GF-D8 (cell line): ENCODE measurements around the gene CWF19L1.
A peak's percentile ranks its signal among the peaks of the same experiment; 100 is the strongest.
"Not testable (repeated sequence)": the region's sequence is repeated elsewhere in the genome, so short reads cannot be mapped to it uniquely, and the experiment has no call there.

ENCODE experiments used
- DNase-seq: peaks from one replicate; lab custom pipeline; 2025; lab: John Stamatoyannopoulos, UW

The CWF19L1 gene

DNA sequence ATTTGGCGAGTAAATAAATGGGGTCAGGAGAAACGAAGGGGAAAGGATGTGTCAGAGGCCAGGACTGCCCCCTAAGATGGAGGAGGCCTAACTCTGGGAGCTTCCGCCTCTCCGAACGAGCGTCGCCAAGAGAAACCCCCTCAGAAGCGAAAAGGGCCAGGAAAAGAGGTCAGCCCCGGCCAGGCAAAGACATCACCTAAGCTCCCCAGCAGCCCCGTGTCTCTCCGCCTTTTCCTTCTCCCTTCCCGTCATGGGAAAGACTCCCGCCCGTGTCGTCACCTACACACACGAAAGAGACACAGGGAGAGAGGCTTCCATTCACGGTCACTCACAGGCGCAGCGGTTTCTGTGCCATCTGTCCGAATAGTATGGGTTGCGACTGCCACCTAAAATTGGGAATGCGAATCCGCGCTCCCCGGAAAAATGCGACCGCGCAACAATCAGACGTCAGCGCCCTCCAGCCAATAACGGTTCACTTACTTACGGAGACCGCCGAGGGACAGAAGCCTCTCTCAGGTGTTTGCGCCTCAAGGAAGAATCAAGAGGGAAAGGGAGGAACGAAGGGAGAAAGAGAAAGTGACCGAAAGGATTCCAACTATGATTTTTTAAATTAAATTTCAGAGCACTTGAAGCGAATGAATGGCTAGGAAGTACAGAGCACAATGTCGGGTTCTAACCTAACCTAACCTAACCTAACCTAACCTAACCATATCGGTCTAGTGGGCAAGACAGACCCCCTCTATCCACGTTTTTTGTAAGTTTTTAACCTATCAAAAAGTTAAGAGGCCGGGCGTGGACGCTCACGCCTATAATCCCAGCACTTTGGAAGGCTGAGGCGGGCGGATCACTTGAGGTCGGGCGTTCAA lies at the start of gene CWF19L1:
Gene CWF19L1 (minus strand): TSS at position 400 of the 866 bp plus-strand sequence. CDS start 45 bp downstream, at position 355.
- peak; percentile 53 for DNase-seq

DNA sequence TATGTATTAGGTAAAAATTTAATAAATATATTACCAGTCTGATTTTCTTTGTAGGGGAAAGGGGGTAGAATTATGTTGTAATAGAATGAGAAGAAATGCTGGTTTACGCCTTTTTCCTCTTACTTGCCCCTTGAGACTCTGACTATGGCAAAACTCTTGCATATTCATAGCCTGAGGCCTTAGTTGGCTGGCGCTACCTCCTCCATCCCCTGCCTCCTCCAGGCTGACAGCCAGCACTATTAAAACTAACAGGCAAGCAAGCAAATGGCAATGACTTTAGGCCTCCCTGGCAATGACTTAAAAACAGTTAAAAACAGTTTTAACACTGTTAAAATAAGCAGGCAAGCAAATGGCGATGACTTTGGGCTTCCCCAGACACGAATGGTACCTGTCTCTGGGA lies 48.2 kb upstream of the CWF19L1 start:
- no peak for DNase-seq

DNA sequence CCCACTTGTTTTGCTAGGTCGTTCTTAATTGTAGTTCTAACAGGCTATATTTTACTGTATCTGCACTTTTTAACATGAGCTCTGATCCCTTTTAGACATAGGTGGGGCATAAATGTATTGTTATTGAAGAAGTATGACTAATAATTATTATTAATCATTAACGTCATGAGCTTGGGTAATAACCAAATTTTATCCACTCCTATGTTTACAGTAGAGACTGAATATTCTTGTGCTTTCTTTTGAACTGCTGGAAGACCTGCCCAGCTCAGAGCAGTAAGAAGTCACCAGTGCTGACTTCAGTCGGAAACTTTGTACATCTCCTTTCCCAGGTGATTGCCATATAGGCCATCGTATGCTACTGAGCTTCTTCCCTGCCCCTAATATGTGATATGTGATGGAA lies 43.9 kb upstream of the CWF19L1 start:
- DNase-seq = no peak

DNA sequence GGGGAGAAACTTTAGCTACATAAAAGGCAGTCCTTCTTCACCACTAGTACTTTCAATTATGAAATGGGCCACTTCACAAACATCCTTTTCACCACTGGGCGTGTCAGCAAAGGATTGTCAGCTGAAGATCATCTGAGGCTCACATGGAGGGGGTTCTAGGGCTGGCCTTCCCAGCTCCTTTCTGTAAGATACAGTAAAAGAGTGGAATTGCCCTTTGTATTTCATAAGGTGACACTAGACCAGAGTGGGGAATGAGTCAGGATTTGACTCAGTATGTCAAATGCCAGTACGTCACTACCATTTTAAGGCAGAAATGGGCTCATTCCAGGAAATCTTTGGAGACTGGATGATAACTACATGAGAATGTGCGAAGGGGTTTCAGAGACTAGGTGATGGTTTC lies 40.2 kb upstream of the CWF19L1 start:
- DNase-seq = no peak

DNA sequence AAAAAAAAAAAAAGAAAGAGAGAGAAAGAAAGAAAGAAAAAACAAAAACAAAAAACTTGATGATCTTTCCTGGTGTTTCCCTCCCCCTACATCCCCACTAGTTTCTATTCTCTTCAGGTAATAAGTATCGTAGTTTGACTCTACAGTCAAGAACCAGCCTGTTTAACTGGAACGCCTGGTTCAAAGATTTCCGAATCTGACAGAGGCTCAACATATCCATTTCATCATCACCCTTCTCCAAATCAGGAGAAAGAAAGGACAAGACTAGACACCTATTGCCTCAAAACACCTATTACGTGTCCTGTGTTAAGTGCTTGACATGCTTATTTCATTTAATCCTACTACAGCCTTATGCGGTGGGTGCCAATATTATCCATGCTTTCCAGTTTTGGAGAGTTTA lies 39.4 kb upstream of the CWF19L1 start:
- no peak for DNase-seq

DNA sequence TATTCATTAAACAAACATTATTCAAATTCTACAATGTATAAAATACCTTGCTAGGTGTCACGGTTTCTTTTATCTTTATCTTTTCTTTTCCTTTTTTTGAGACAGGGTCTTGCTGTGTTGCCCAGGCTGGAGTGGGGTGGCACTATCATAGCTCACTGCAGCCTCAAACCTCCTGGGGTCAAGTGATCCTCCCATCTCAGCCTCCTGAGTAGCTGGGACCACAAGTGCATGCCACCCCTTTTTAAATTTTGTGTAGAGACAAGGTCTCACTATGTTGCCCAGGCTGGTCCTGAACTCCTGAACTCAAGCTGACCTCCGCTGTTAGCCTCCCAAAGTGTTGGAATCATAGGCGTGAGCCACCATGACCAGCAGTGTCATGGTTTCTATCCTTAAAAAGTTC lies 37.0 kb upstream of the CWF19L1 start:
- no peak for DNase-seq

DNA sequence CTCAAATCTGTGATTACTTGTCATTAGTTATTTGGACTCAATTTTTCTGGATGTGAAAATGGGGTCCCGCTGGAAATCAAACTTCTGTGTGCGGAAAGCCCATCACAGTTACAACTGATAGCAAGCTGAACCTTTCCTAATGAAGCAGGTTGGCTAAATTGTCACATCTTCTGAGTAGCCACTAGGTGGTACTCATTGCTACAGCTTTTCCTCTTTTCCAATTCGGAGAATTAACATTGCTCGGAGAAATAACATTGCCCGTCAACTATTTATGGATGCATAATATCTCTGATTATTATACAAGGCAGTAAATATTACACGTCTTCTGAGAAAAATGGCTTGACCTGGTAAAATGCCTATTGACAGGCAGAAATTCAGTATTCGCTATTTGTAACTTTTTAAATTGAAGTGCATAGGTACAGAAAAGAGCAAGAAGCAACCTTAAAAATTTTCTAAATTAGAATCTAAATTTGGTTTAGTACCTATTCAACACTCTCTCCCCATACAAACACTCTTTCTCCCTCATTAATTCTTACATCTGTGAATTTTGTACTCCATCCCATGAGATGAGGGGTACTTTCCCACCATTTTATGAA lies 36.4 kb upstream of the CWF19L1 start:
- DNase-seq = peak; percentile 25

DNA sequence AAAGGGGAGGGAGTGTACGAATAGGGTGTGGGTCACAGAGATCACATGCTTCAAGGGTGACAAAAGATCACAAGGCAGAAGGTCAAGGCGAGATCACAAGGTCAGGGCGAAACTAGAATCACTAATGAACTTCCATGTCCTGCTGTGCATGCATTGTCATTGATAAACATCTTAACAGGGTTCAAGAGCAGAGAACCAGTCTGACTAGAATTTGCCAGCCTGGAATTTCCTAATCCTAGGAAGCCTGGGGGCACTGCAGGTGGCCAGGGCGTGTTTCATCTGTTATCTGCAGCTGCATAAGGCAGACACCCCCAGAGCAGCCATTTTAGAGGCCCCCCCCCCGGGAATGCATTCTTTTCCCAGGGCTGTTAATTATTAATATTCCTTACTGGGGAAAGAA lies 33.7 kb upstream of the CWF19L1 start:
- not testable (repeated sequence) for DNase-seq

DNA sequence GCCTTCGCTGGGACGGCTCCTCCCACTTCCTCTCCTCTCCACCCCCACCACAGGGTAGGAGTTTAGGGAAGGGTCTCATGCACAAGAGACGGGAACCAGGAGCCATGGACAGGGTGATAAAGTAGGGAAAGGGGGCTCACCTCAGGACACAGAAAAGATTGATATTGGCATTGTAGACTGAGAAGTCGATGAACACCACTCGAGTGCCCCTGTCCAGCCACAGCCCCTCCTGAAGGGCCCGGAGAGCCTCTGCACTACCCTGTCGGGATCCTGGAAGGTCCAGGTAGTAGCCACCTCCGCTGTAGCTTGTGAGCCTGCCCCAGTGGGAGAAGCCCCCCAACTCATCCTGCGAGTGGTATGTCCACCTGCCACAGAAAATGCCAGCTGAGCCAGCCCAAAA lies 29.8 kb upstream of the CWF19L1 start:
- no peak for DNase-seq

DNA sequence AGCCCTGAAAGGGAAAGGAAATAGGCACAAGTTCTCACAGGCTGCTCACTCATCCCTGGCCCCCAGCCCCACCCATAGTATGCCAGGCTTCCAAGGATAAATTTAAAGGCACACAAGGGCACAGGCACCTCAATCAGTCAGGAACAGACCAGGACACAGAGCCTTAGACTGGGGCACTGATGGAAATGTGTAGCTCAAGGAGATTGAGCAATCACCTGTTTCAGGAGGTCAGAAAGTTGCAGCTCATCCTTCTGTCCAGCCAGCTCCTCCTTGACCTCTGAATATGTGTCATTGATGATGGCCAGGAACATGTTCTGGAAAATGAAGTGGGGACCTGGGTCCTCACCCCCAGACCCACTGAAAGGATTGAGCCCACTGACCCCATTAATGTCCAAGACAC lies 25.6 kb upstream of the CWF19L1 start:
- DNase-seq = no peak

DNA sequence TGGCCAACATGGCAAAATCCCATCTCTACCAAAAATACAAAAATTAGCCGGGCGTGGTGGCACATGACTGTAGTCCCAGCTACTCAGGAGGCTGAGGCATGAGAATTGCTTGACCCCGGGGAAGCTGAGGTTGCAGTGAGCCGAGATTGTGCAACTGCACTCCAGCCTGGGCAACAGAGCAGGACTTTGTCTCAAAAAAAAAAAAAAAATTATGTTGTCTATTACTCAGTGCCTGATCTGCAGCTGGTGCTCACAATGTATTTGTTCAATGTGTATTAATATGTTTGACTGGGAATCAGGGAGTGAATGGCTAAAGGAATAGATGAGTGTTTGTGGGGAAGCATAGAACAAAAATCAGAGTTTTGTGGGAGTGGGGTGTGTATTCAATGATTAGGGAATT lies 24.9 kb upstream of the CWF19L1 start:
- DNase-seq = not testable (repeated sequence)

DNA sequence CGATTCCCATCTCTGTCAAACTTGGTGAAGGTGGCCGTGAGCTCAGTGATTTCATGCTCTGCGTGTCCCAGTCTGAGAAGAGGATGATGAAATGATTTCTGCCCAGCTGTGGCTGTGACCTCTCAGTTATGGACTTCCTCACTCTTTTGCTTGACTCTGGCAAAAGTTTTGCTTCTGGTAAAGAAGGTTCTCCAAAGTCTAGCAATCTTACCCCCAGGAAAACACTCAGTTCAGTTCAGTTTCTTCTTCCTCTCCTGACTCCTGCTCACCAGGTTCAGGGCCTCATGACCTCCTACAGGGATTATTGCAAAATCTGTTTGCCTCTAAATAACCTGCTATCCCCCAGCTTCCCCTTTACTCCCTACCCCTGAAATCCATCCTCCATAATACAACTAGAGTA lies 23.9 kb upstream of the CWF19L1 start:
- peak; percentile 19 for DNase-seq

DNA sequence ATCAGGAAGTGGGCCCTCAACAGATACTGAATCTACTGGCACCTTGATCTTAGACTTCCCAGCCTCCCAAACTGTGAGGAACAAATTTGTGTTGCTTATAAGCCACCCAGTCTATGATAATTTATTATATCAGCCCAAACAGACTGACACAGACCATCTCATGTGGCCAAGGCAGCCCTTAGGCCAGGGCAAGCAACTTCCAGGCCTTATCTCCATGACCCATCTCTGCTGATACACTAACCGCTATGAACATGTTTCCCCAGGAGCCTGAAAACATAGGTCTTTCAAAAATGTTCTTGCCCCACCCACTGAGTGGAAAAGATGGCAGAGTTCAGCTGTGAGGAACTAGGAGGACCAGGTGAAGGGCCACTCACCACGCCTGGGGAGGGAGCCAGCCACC lies 22.2 kb upstream of the CWF19L1 start:
- DNase-seq = no peak

DNA sequence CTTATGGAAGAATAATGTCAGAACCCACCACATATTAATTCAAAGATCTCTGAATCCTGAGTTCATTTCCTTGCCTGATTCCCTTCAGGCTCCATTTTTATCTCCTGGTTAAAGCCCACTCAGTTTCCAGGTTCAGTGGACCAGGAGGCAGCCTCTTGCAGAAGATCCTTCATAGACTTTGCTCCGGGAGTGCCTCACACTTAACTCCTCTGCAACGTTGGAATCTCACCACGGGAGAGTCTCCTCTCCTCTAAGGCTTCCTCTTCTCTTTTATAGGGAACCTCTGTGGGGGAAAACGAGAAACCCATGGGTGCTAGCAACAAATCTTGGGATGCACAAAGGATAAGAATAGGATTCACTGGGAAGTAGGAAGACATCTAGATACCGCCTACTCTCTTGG lies 20.8 kb upstream of the CWF19L1 start:
- no peak for DNase-seq

DNA sequence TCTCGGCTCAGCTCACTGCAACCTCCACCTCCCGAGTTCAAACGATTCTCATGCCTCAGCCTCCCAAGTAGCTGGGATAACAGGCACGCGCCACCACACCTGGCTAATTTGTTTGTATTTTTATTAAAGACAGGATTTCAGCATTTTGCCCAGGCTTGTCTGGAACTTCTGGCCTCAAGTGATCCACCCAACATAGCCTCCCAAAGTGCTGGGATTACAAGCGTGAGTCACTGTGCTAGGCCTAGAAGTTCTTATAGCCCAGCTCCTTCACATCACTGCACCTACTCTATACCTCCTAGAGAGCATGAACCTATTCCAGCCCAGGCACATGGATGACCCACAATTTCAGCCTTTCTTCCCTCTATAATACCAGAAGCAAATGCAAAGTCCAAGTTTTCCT lies 20.3 kb upstream of the CWF19L1 start:
- no peak for DNase-seq

DNA sequence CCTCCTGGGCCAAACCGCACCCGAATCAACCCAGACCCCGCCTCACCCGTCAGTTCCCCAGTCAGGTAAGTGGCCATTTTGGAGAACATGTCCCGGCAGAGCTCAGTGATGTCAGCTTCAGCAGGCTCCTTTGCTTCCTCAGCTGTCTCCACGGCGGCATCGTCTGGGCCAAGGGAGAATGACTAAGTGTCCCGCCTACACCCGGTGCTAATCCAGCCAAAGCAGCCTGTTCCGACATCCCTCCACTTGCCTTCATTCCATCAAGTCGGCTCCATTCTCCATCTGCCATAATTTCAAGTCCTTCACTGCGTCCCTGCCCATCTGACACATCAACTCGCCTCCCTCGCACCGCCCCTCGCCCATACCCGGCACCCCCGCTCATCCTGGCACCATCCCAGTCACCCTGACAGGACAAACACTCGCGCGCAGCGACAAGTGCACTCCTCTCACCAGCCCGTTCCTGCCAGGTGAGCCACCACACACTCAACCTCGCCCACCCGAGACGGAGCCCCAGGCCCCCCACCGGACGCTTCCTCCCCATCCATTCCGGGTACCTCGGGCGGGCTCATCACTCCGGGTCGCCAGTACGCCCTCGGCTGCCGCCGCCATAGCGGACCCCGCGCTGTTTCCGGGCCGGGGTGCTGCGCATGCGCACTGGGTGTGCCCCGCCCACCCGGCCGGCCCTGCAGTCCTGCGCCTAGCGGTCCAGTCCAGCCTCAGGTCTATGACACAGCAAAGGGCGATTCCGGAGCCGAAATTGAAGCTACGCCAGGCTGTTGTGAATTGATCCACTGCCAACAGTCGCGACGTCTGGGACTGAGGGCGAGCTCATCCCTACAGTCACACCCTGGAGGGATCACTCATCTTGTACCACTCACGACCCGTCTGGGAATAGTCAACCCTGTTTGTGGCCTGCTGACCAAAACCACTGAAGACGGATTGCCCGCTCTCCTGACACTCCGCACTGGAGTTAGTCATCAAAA lies 18.9 kb upstream of the CWF19L1 start, which contains the start of gene BLOC1S2:
Gene BLOC1S2 (minus strand): TSS at position 630 of the 983 bp plus-strand sequence. CDS start 21 bp downstream, at position 609.
- DNase-seq = peak; percentile 53

DNA sequence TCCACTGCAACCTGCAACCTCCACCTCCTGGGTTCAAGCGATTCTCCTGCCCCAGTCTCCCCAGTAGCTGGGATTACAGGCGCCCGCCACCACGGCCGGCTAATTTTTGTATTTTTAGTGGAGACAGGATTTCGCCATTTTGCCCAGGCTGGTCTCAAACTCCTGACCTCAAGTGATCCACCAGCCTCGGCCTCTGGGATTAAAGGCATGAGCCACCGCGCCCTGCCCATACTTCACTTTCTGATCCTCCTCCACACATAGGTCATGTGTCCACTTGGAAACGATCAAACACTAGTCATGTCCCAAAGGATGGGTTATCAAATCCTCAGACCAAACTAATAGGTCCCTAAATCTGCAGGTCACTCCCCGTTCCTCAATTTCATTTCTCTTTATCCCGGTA lies 17.9 kb upstream of the CWF19L1 start:
- DNase-seq = not testable (repeated sequence)

DNA sequence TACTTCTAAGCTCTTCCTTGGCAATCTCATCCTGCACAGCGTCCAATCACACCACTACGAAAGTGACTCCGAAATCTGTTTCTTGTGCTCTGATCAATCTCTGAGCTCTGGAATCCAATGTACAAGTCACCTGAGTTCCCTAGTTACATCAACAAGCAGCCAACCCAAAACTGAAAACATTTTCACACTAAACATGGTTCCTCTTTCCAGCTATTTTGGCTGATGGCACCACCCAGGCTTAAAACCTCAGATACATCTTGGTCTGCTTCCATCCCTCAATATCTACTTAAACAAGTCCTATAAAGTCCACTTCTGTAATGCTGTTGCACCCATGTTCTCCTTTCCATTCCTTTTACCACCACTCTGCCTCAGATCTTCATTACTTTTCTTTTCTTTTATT lies 15.5 kb upstream of the CWF19L1 start:
- DNase-seq = no peak

DNA sequence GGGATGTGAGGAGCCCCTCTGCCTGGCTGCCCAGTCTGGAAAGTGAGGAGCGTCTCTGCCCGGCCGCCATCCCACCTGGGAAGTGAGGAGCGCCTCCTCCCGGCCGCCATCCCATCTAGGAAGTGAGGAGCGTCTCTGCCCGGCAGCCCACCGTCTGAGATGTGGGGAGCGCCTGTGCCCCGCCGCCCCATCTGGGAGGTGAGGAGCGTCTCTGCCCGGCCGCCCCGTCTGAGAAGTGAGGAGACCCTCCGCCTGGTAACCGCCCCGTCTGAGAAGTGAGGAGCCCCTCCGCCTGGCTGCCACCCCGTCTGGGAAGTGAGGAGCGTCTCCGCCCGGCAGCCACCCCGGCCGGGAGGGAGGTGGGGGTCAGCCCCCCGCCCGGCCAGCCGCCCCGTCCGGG lies 9.5 kb upstream of the CWF19L1 start:
- DNase-seq = not testable (repeated sequence)

DNA sequence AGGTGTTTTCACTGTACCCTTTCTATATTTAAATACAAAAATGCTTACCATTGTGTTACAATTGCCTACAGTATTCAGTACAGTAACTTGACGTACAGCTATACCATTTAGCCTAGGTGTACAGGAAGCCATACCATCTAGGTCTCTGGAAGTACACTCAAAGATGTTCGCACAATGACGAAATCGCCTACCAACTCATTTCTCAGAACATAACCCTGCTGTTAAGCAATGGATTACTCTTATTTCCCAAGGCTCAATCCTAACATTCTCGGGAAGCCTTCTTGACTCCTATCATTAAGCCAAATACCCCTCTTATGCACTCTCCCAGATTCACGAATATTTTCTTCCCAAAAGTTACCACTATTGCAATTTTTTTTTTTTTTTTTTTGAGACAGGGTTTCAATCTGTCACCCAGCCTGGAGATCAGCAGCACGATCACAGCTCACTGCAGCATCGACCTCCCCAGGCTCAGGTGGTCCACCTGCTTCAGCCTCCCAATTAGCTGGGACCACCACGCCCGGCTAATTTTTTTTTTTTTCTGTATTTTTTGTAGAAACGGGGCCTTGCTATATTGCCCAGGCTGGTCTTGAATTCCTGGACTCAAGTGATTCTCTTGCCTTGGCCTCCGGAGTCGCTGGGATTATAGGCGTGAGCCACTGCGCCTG lies 1.5 kb downstream of the CWF19L1 start:
- no peak for DNase-seq

DNA sequence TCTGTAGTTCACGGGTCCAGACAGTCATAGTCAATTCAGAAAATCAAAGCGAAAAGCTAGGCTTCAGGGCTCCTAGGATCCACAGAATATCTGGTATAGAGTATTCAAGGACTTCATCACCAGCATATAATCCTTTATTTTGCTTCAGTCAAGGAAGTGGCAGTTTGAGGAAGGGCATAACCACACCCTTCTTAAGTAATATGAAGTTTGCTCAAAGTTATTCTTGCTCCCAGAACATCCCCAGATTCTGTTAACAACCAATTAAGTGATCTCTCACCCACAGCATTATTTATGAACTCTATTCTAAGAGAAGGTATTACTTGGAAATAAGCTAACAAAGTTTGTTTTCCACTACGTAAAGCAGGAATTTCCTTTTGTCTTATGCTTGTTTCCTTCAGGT lies 13.2 kb downstream of the CWF19L1 start:
- DNase-seq = no peak

DNA sequence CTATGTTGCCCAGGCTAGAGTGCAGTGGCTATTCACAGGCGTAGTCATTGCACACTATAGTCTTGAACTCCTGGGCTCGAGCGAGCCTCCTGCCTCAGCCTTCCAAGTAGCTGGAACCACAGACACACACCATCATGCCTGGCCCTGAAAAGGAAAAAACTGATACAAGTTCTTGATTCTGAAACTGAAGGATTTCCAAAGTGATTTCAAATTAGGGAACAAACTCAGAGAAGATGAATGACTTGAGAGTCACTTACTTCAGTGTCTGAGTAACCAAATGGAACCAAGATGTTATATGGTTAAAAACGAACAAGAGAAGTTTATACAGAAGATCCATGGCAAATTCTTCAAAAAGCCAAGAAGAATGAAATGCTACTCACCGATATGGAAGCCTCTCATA lies 14.4 kb downstream of the CWF19L1 start:
- no peak for DNase-seq
